H1 (cell line): Measurements from ENCODE around the gene LDLR. TPM values are rescaled to one million over a fixed set of nuclear protein-coding genes. Genes with fewer than 3 reads are reported as not detected.

Source experiments
- CTCF ChIA-PET: fragments of 300-600 bp; sonication (Branson Sonifier 250); formaldehyde crosslinking; loops from one replicate; lab custom pipeline; 2021; ENCODE audit not compliant: partially characterized antibody; lab: Charles Lee
- POLR2A ChIA-PET: fragments of 300-600 bp; sonication (Branson Sonifier 250); formaldehyde crosslinking; loops from one replicate; lab custom pipeline; 2021; ENCODE audit warnings: inconsistent platforms; ENCODE audit not compliant: partially characterized antibody; lab: Charles Lee
- DNase-seq, 2 experiments: peaks; one replicate each; pipeline versions ENCODE4 v3.0.0 to v3.0.0-alpha.2; 2010 to 2022; ENCODE audit warnings: low spot score in 2 of 2, low read depth in 1 of 2, mixed read lengths in 1 of 2
- FAIRE-seq: peaks from 2 replicates; lab custom pipeline; 2011; peaks lifted over from hg19 to GRCh38; lab: Jason Lieb, UNC
- H2AFZ ChIP-seq: 2 replicates; pipeline ENCODE4 v1.8.1; 2012; ENCODE audit warnings: low read length, inconsistent platforms
- H2AK5ac ChIP-seq: 2 replicates; pipeline ENCODE4 v1.6.1; 2013; ENCODE audit warnings: low read depth, low read length
- H2BK120ac ChIP-seq: replicated peaks from 2 replicates; pipeline ENCODE3; 2013; ENCODE audit warnings: low read depth, low read length, inconsistent platforms
- H2BK12ac ChIP-seq: 2 replicates; pipeline ENCODE4 v1.6.1; 2013; ENCODE audit warnings: low read depth, low read length
- H2BK15ac ChIP-seq: 2 replicates; pipeline ENCODE4 v1.6.1; 2013; ENCODE audit warnings: low read length
- H2BK20ac ChIP-seq: 2 replicates; pipeline ENCODE4 v1.6.1; 2013; ENCODE audit warnings: low read length
- H2BK5ac ChIP-seq: 2 replicates; pipeline ENCODE4 v1.6.1; 2013; ENCODE audit warnings: low read depth, low read length
- H3K14ac ChIP-seq: 2 replicates; pipeline ENCODE4 v1.6.1; 2013; ENCODE audit warnings: inconsistent platforms; ENCODE audit not compliant: insufficient read length
- H3K18ac ChIP-seq: 2 replicates; pipeline ENCODE4 v1.6.1; 2013; ENCODE audit warnings: low read length; ENCODE audit errors: extremely low read depth
- H3K23ac ChIP-seq: 2 replicates; pipeline ENCODE4 v1.6.1; 2013; ENCODE audit warnings: inconsistent platforms; ENCODE audit not compliant: insufficient read length
- H3K23me2 ChIP-seq: 2 replicates; pipeline ENCODE4 v1.6.1; 2013; ENCODE audit warnings: low read depth, low read length
- H3K27ac ChIP-seq: 2 replicates; pipeline ENCODE4 v1.6.1; 2011; ENCODE audit warnings: low read depth, low read length, inconsistent platforms
- H3K27me3 ChIP-seq, 4 experiments: replicated peaks in 1 of 4; 1 replicate in 1 of 4; 2 replicates in 3 of 4; pipeline versions ENCODE4 v1.6.1 to v1.8.1; 2011 to 2013; ENCODE audit warnings: low read length in 3 of 4, mild to moderate bottlenecking in 3 of 4, inconsistent platforms in 2 of 4, mixed read lengths in 2 of 4, moderate library complexity in 1 of 4; ENCODE audit not compliant: control insufficient read depth in 3 of 4, insufficient read depth in 3 of 4; ENCODE audit errors: extremely low read depth in 1 of 4
- H3K36me3 ChIP-seq, 4 experiments: 2 replicates each; pipeline versions ENCODE4 v1.6.1 to v1.8.1; 2011 to 2013; ENCODE audit warnings: mild to moderate bottlenecking in 4 of 4, low read length in 3 of 4, moderate library complexity in 2 of 4, control low read depth in 1 of 4, inconsistent platforms in 1 of 4; ENCODE audit not compliant: insufficient read depth in 4 of 4, control insufficient read depth in 2 of 4
- H3K4ac ChIP-seq: replicated peaks from 2 replicates; pipeline ENCODE3; 2013; ENCODE audit warnings: low read length, low read depth, mixed read lengths, inconsistent platforms; ENCODE audit not compliant: insufficient read length
- H3K4me1 ChIP-seq, 4 experiments: replicated peaks in 1 of 4; 1 replicate in 1 of 4; 2 replicates in 3 of 4; pipeline versions ENCODE4 v1.6.1 to v1.8.1; 2011 to 2013; ENCODE audit warnings: low read length in 3 of 4, inconsistent platforms in 2 of 4, mixed read lengths in 1 of 4; ENCODE audit not compliant: insufficient read depth in 4 of 4, control insufficient read depth in 3 of 4
- H3K4me2 ChIP-seq, 2 experiments: 2 replicates each; pipeline versions ENCODE4 v1.6.1 to v1.8.1; 2011 to 2013; ENCODE audit warnings: low read depth in 2 of 2, low read length in 2 of 2, control low read depth in 1 of 2, inconsistent platforms in 1 of 2, mild to moderate bottlenecking in 1 of 2; ENCODE audit not compliant: insufficient read depth in 1 of 2
- H3K4me3 ChIP-seq, 4 experiments: fragments of 200-600, 300-600 bp in 1 of 4; sonication (generic), shearing (Covaris generic), sonication (Bioruptor Twin) in 1 of 4; 2 replicates each; pipeline versions ENCODE4 v1.5.1 to v1.8.1; 2011 to 2016; ENCODE audit warnings: low read length in 4 of 4, low read depth in 3 of 4, control low read depth in 2 of 4, inconsistent platforms in 2 of 4, mild to moderate bottlenecking in 2 of 4, mixed read lengths in 1 of 4, moderate library complexity in 1 of 4; ENCODE audit not compliant: insufficient read depth in 2 of 4; ENCODE audit errors: extremely low read depth in 1 of 4
- H3K56ac ChIP-seq: replicated peaks from 2 replicates; pipeline ENCODE3; 2013; ENCODE audit warnings: low read depth, mild to moderate bottlenecking, mixed read lengths, low read length, inconsistent platforms; ENCODE audit not compliant: insufficient read length
- H3K79me1 ChIP-seq: 2 replicates; pipeline ENCODE4 v1.6.1; 2013; ENCODE audit warnings: low read depth, low read length, control low read depth
- H3K79me2 ChIP-seq, 2 experiments: 2 replicates each; pipeline versions ENCODE4 v1.6.1 to v1.8.1; 2012 to 2013; ENCODE audit warnings: low read length in 2 of 2, mild to moderate bottlenecking in 2 of 2, inconsistent platforms in 1 of 2; ENCODE audit not compliant: insufficient read depth in 2 of 2, control insufficient read depth in 1 of 2
- H3K9ac ChIP-seq, 4 experiments: replicated peaks in 1 of 4; 1 replicate in 1 of 4; 2 replicates in 3 of 4; pipeline versions ENCODE4 v1.6.1 to v1.8.1; 2011 to 2013; ENCODE audit warnings: low read depth in 3 of 4, low read length in 3 of 4, control low read depth in 2 of 4, mild to moderate bottlenecking in 2 of 4, moderate library complexity in 2 of 4, inconsistent platforms in 1 of 4; ENCODE audit errors: extremely low read depth in 1 of 4
- H3K9me3 ChIP-seq, 2 experiments: 2 replicates each; pipeline versions ENCODE4 v1.6.1 to v1.8.1; 2012 to 2013; ENCODE audit warnings: mild to moderate bottlenecking in 2 of 2, moderate library complexity in 2 of 2, control low read depth in 1 of 2, inconsistent platforms in 1 of 2, low read depth in 1 of 2, low read length in 1 of 2, mixed read lengths in 1 of 2; ENCODE audit not compliant: insufficient read depth in 2 of 2
- H4K20me1 ChIP-seq, 2 experiments: replicated peaks in 1 of 2; 2 replicates each; pipeline versions ENCODE3 to v1.8.1; 2011 to 2013; ENCODE audit warnings: inconsistent platforms in 2 of 2, low read length in 2 of 2, mild to moderate bottlenecking in 1 of 2; ENCODE audit not compliant: insufficient read depth in 2 of 2, control insufficient read depth in 1 of 2
- H4K5ac ChIP-seq: 2 replicates; pipeline ENCODE4 v1.6.1; 2013; ENCODE audit warnings: low read length, low read depth, mixed read lengths, inconsistent platforms; ENCODE audit not compliant: insufficient read length
- H4K8ac ChIP-seq: 2 replicates; pipeline ENCODE4 v1.8.0; 2013; ENCODE audit warnings: mild to moderate bottlenecking, moderate library complexity, low read length, inconsistent platforms; ENCODE audit not compliant: insufficient read depth; ENCODE audit errors: extremely low read depth
- H4K91ac ChIP-seq: replicated peaks from 2 replicates; pipeline ENCODE3; 2013; ENCODE audit warnings: low read length, mixed read lengths, inconsistent platforms; ENCODE audit not compliant: insufficient read length
- WGBS, 2 experiments: shearing (Covaris generic) in 1 of 2; methylation state at CpG; one replicate each; pipeline versions ENCODE4 v1.1.6 to v1.1.7; 2013 to 2015; ENCODE audit warnings: low lambda C conversion rate in 2 of 2, mixed read lengths in 2 of 2, inconsistent platforms in 1 of 2, low coverage in 1 of 2, missing lambda C conversion rate in 1 of 2; ENCODE audit not compliant: insufficient replicate concordance in 2 of 2, insufficient coverage in 1 of 2, insufficient read length in 1 of 2; ENCODE audit errors: extremely low coverage in 1 of 2, missing lambda C conversion rate in 1 of 2; 5-methylcytosine and 5-hydroxymethylcytosine counted together
- polyA plus RNA-seq, 7 experiments: library from polyadenylated mRNA; depleted of rRNA in 3 of 7; stranded (reverse) in 5 of 7; unstranded in 2 of 7; fragments of >200 nt in 5 of 7; fragments of 200-250 nt in 2 of 7; gene quantifications; 1 replicate in 5 of 7; 2 replicates in 1 of 7; 4 replicates in 1 of 7; pipeline versions ENCODE4 v1.2.1 to v1.2.3, GENCODE V29; 2011 to 2013; ENCODE audit warnings: missing spikeins in 2 of 7, mixed read lengths in 2 of 7
- total RNA-seq: library from RNA; stranded (reverse); fragmentation: NEBNext Ultra II Directional; extraction: Animal tissue kit (Norgen Biotek cat#: 25700); gene quantifications from 2 replicates; pipeline ENCODE4 v1.2.1, GENCODE V29; 2021

The LDLR gene
- total and polyA plus RNA-seq, 2 of the 8 experiments (the other 6 are each of a cell fraction or from before 2014, with no cell fraction given) = 70.1 to 118 TPM

DNA sequence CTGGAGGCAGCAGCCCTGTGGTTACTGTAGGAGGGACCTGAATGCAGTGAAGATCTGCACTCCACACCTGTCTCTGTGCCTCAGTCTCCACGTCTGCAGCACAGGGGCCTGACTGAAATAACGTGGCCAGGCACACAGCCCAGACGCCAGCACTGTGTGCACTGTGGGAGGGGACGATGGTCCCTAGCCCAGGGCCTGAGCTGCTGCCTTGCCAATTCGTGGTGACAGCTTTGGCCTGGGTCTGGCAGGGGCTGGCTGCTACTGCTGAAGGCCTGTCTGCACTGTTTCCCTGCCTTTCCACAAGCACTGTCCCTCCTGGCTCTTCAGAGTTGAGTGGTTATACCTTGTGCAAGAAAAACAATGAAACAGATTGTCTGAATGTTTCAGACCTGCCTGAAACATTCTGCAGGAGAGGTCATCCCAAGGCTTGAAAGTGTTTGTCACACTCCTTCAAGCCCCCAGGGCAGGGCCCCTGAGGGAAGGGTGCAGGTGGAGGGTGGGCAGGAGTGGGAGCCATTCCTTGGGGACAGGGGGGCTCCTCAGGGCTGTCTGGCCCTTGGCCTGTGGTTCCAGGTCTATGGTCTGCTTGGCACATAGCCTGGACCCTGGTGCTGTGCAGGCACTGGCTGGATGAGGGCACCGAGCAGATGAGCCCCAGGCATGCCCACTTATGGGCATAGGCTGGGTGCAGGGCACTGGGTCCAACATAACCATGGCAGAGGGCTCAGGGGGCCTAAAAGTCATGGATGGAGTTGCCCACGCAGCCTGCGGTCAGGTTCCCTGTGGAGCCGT is 38.7 kb upstream of the LDLR start:
- Histone ChIP-seq H3K4me2 (no peak overlapping the region), H3K9me3 (no peaks in the 10 kb centered on the region), H3K14ac (no peak overlapping the region), H3K18ac (no peak overlapping the region), H3K4ac (no peak overlapping the region), H3K27ac (no peak overlapping the region), H3K23ac (no peak overlapping the region), H3K56ac (no peak overlapping the region), H2BK12ac (no peak overlapping the region), H2BK120ac (no peak overlapping the region), H3K36me3 (peaks cover 0 to 11% (median 5%) of the 10 kb centered on the region in 4 experiments; a peak in 5 of 8 replicates), H3K79me1 (peaks cover 3% of the 10 kb centered on the region), H3K27me3 (no peaks in the 10 kb centered on the region; a peak in 1 of 7 replicates), H4K5ac (no peak overlapping the region), H2BK5ac (no peak overlapping the region), H3K23me2 (no peaks in the 10 kb centered on the region), H2BK15ac (no peak overlapping the region), H3K79me2 (no peaks in the 10 kb centered on the region), H3K4me1 (no peaks in the 10 kb centered on the region), H2AFZ (no peak overlapping the region), H3K4me3 (no peak overlapping the region), H4K91ac (no peak overlapping the region), H3K9ac (no peak overlapping the region), H4K20me1 (peaks cover 2 to 5% of the 10 kb centered on the region in 2 experiments), H4K8ac (peak overlapping the region; percentile 31; the same call in 1 of the 2 replicates), H2AK5ac (no peak overlapping the region), H2BK20ac (no peak overlapping the region)
- ChIA-PET POLR2A (interaction anchor here (0.9 to 1.3 kb wide), 2 partner anchors 17 to 38 kb away, joined by 3 to 5 read pairs; no protein-coding TSS in a partner anchor), CTCF (interaction anchor here (1.0 to 1.4 kb wide), 3 partner anchors 10 to 15 kb away, joined by 3 to 4 read pairs (median 3); no protein-coding TSS in a partner anchor)
- 94% methylated on average over 9 of the region's 9 CpGs; no CpG with 5 or more reads in 1 of the 2 experiments for WGBS, 2 experiments
- FAIRE-seq (no peak), DNase-seq (no peak)
